A549 (cell line): ENCODE data around the gene LRRC59. TPM values are rescaled to one million over a fixed set of nuclear protein-coding genes. Genes with fewer than 3 reads are reported as not detected.

Experiments
- ATAC-seq, 2 experiments: fragments of 200-7000 bp in 1 of 2; fragments of >200 bp in 1 of 2; cut with Nextera tagmentation in 1 of 2; cut with Tn5 transposase in 1 of 2; 3 replicates each; pipeline versions ENCODE4 v1.8.0 to v1.9.1; 2018 to 2020; ENCODE audit warnings: mild to moderate bottlenecking in 1 of 2, moderate library complexity in 1 of 2
- CTCF ChIA-PET: fragments of 300-600 bp; sonication (Branson Sonifier 250); formaldehyde crosslinking; extraction: SDS; loops from one replicate; lab custom pipeline; 2021; ENCODE audit warnings: antibody characterized with exemption, inconsistent platforms; lab: Yijun Ruan, JAX
- POLR2A ChIA-PET: fragments of 350-600 bp; formaldehyde crosslinking; extraction: SDS; loops from one replicate; lab custom pipeline; 2021; ENCODE audit warnings: antibody characterized with exemption, inconsistent platforms; lab: Yijun Ruan, JAX
- DNase-seq, 2 experiments: peaks; one replicate each; pipeline versions ENCODE4 v3.0.0 to v3.0.0-alpha.2; 2011 to 2016; ENCODE audit warnings: low read depth in 1 of 2, low spot score in 1 of 2
- FAIRE-seq: peaks from 2 replicates; lab custom pipeline; 2011; peaks lifted over from hg19 to GRCh38; lab: Jason Lieb, UNC
- H3K27ac ChIP-seq, 2 experiments: fragments of >200 bp; sonication (Bioruptor Twin); formaldehyde crosslinking; 3 replicates each; pipeline ENCODE4 v1.5.1; 2016 to 2017
- H3K4me1 ChIP-seq: fragments of >200 bp; sonication (Bioruptor Twin); formaldehyde crosslinking; 3 replicates; pipeline ENCODE4 v1.6.1; 2016
- H3K4me2 ChIP-seq: fragments of >200 bp; sonication (Bioruptor Twin); formaldehyde crosslinking; 3 replicates; pipeline ENCODE4 v1.6.1; 2016
- H3K4me3 ChIP-seq: fragments of >200 bp; sonication (Bioruptor Twin); formaldehyde crosslinking; 3 replicates; pipeline ENCODE4 v1.5.1; 2016
- H3K9me3 ChIP-seq: fragments of >200 bp; sonication (Bioruptor Twin); formaldehyde crosslinking; 3 replicates; pipeline ENCODE4 v1.6.1; 2016
- CBX2 ChIP-seq: fragments of 200-600 bp; sonication (generic); IDR thresholded peaks from 2 replicates; pipeline ENCODE4 v1.6.1; 2016; ENCODE audit warnings: low read depth, mild to moderate bottlenecking, borderline replicate concordance
- CTCF ChIP-seq: fragments of >200 bp; sonication (Bioruptor Twin); formaldehyde crosslinking; IDR thresholded peaks from 3 replicates; pipeline ENCODE4 v1.5.1; 2016
- EHMT2 ChIP-seq: fragments of 200-600 bp; sonication (generic); IDR thresholded peaks from 2 replicates; pipeline ENCODE4 v1.6.1; 2016; ENCODE audit warnings: antibody characterized with exemption, low read depth, mild to moderate bottlenecking, moderate library complexity
- JUN ChIP-seq, 2 experiments: fragments of >200 bp; sonication (Bioruptor Twin); formaldehyde crosslinking; IDR thresholded peaks; 2 replicates in 1 of 2; 3 replicates in 1 of 2; pipeline ENCODE4 v1.6.1; 2016 to 2017
- RAD21 ChIP-seq, 2 experiments: fragments of >200 bp in 1 of 2; sonication (Bioruptor Twin) in 1 of 2; formaldehyde crosslinking in 1 of 2; IDR thresholded peaks in 1 of 2; conservative IDR thresholded peaks in 1 of 2; 2 replicates in 1 of 2; 3 replicates in 1 of 2; pipeline ENCODE4 v1.6.1; 2012 to 2018; ENCODE audit warnings: inconsistent platforms in 1 of 2
- WGBS: methylation state at CpG from one replicate; pipeline ENCODE4 v1.1.6; 2017; ENCODE audit errors: missing lambda C conversion rate; 5-methylcytosine and 5-hydroxymethylcytosine counted together
- polyA plus RNA-seq, 4 experiments: library from polyadenylated mRNA; depleted of rRNA in 3 of 4; stranded (reverse); fragments of >200 nt; fragmentation: RNase III in 1 of 4; extraction: RNeasy Plus Mini Kit Qiagen cat#74134 plus additional on column Dnase treatment in 1 of 4; gene quantifications; 2 replicates in 3 of 4; 3 replicates in 1 of 4; pipeline ENCODE4 v1.2.3, GENCODE V29; 2011 to 2017
- TF ChIP-seq, protein P1 (sequence below): IDR thresholded peaks from 2 replicates; pipeline ENCODE4 v1.6.1; 2012
- TF ChIP-seq, protein P2 (sequence below): IDR thresholded peaks from 2 replicates; pipeline ENCODE4 v1.6.1; 2012; ENCODE audit warnings: low read depth, borderline replicate concordance
- TF ChIP-seq, protein P3 (sequence below): IDR thresholded peaks from 2 replicates; pipeline ENCODE4 v1.6.1; 2012
- TF ChIP-seq, protein P4 (sequence below): fragments of 200-600 bp; sonication (generic); IDR thresholded peaks from 2 replicates; pipeline ENCODE4 v1.6.1; 2016; ENCODE audit warnings: antibody characterized with exemption, mild to moderate bottlenecking, moderate library complexity

The LRRC59 gene
- polyA plus RNA-seq, 2 of the 4 experiments (the other 2 are of a cell fraction), result 209 to 228 TPM

- ChIA-PET POLR2A (interaction anchor here (1.2 to 1.3 kb wide), 2 partner anchors 30 to 31 kb away, joined by 4 to 5 read pairs; partner anchors contain the start of gene LRRC59), CTCF (interaction anchor here (0.8 to 8.4 kb wide), 7 partner anchors 16 to 56 kb away, joined by 3 to 55 read pairs (median 4); partner anchors contain the start of gene LRRC59)
- ATAC-seq, result peak; percentile 81 to 84
- Histone ChIP-seq H3K4me1 (peaks cover 27% of the 10 kb centered on the region), H3K27ac (peak overlapping the region; percentile 77 to 90), H3K4me2 (peak overlapping the region; percentile 92), H3K4me3 (peak overlapping the region; percentile 72), H3K9me3 (no peaks in the 10 kb centered on the region)
- WGBS, result 22% methylated on average over 4 of the region's 4 CpGs
- no peak for FAIRE-seq
- TF ChIP-seq EHMT2 (no peak), CTCF (peak; percentile 43; the same call in 2 of the 3 replicates), JUN (IDR thresholded peaks at IDR 0.05) (peak in 1 of 2 experiments; percentile 17; a peak in 1 of 5 replicates)
- TF ChIP-seq, protein P1, sequence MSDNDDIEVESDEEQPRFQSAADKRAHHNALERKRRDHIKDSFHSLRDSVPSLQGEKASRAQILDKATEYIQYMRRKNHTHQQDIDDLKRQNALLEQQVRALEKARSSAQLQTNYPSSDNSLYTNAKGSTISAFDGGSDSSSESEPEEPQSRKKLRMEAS, result no peak
- DNase-seq, result peak; percentile 84 to 87
Measured at GRCh38 chr17:50426814-50427787, 29.8 kb upstream of the LRRC59 start.

GRCh38 chr17:50426472-50426782 is 29.1 kb upstream of the LRRC59 start:
- no peaks in the 10 kb centered on the region for H3K9me3 ChIP-seq
- WGBS, result 0% methylated on average over 7 of the region's 7 CpGs
- H3K27ac ChIP-seq, result peak overlapping the region; percentile 77 to 90
- TF ChIP-seq, protein P1, result no peak
- TF ChIP-seq CBX2 (no peak), RAD21 (conservative IDR thresholded peaks at IDR 0.05 in 1 of 2, IDR thresholded peaks at IDR 0.05 in 1 of 2) (no peak)
- TF ChIP-seq, protein P2, sequence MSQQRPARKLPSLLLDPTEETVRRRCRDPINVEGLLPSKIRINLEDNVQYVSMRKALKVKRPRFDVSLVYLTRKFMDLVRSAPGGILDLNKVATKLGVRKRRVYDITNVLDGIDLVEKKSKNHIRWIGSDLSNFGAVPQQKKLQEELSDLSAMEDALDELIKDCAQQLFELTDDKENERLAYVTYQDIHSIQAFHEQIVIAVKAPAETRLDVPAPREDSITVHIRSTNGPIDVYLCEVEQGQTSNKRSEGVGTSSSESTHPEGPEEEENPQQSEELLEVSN, result no peak
- TF ChIP-seq, protein P3, sequence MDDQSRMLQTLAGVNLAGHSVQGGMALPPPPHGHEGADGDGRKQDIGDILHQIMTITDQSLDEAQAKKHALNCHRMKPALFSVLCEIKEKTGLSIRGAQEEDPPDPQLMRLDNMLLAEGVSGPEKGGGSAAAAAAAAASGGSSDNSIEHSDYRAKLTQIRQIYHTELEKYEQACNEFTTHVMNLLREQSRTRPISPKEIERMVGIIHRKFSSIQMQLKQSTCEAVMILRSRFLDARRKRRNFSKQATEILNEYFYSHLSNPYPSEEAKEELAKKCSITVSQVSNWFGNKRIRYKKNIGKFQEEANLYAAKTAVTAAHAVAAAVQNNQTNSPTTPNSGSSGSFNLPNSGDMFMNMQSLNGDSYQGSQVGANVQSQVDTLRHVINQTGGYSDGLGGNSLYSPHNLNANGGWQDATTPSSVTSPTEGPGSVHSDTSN, result no peak
- TF ChIP-seq, protein P4, sequence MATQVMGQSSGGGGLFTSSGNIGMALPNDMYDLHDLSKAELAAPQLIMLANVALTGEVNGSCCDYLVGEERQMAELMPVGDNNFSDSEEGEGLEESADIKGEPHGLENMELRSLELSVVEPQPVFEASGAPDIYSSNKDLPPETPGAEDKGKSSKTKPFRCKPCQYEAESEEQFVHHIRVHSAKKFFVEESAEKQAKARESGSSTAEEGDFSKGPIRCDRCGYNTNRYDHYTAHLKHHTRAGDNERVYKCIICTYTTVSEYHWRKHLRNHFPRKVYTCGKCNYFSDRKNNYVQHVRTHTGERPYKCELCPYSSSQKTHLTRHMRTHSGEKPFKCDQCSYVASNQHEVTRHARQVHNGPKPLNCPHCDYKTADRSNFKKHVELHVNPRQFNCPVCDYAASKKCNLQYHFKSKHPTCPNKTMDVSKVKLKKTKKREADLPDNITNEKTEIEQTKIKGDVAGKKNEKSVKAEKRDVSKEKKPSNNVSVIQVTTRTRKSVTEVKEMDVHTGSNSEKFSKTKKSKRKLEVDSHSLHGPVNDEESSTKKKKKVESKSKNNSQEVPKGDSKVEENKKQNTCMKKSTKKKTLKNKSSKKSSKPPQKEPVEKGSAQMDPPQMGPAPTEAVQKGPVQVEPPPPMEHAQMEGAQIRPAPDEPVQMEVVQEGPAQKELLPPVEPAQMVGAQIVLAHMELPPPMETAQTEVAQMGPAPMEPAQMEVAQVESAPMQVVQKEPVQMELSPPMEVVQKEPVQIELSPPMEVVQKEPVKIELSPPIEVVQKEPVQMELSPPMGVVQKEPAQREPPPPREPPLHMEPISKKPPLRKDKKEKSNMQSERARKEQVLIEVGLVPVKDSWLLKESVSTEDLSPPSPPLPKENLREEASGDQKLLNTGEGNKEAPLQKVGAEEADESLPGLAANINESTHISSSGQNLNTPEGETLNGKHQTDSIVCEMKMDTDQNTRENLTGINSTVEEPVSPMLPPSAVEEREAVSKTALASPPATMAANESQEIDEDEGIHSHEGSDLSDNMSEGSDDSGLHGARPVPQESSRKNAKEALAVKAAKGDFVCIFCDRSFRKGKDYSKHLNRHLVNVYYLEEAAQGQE, result no peak
- peaks cover 27% of the 10 kb centered on the region for H3K4me1 ChIP-seq
- FAIRE-seq (no peak), ATAC-seq (peak in 1 of 2 experiments; percentile 34; a peak in 3 of 6 replicates), DNase-seq (peak in 1 of 2 experiments; percentile 65)
- CTCF ChIA-PET, result interaction anchor here (0.8 to 8.4 kb wide), 6 partner anchors 17 to 56 kb away, joined by 3 to 55 read pairs (median 4); partner anchors contain the start of gene LRRC59
- POLR2A ChIA-PET, result interaction anchor here (1.2 to 1.3 kb wide), 2 partner anchors 29 to 30 kb away, joined by 4 to 5 read pairs; partner anchors contain the start of gene LRRC59
- peak overlapping the region; percentile 72 for H3K4me3 ChIP-seq
- H3K4me2 ChIP-seq, result peak overlapping the region; percentile 92
